Activated T-cell treated with anti-CD3 and anti-CD28 coated beads, Interleukin-2, amount 50 U/mL, for 4 hours (primary cell): Measurements from ENCODE around the gene SPRR2G. TPM values are rescaled to one million over a fixed set of nuclear protein-coding genes. Genes with fewer than 3 reads are reported as not detected.
"Not testable (repeated sequence)": the region's sequence is repeated elsewhere in the genome, so short reads cannot be mapped to it uniquely, and the experiment has no call there.

Source experiments
- ATAC-seq, 2 donors: fragments of 200-7000 bp; cut with Tn5 transposase; one replicate each; pipeline ENCODE4 v1.10.0; 2021
- DNase-seq: peaks from one replicate; pipeline ENCODE4 v3.0.0-alpha.2; 2020
- H3K27me3 Mint-ChIP-seq: one replicate; pipeline ENCODE4 v1.8.0; 2021; ENCODE audit warnings: low read depth, mixed read lengths
- H3K36me3 Mint-ChIP-seq: one replicate; pipeline ENCODE4 v1.8.0; 2022; ENCODE audit warnings: mixed read lengths; ENCODE audit not compliant: insufficient read depth
- H3K4me1 Mint-ChIP-seq: one replicate; pipeline ENCODE4 v1.8.0; 2021; ENCODE audit warnings: low read depth, mixed read lengths
- H3K4me3 Mint-ChIP-seq: one replicate; pipeline ENCODE4 v1.8.0; 2021; ENCODE audit warnings: mild to moderate bottlenecking, moderate library complexity, mixed read lengths
- H3K9me3 Mint-ChIP-seq: one replicate; pipeline ENCODE4 v1.8.0; 2021; ENCODE audit warnings: mixed read lengths
- total RNA-seq, 3 donors: library from RNA; stranded (reverse); gene quantifications; one replicate each; pipeline ENCODE4 v1.2.1, GENCODE V29; 2021

The SPRR2G gene
- total RNA-seq, 3 donors from 2014 or later = not detected

GRCh38 chr1:153133267-153133666 lies 17.4 kb downstream of the SPRR2G start:
- Mint-ChIP-seq H3K27me3 (peaks cover 66% of the 10 kb centered on the region), H3K36me3 (no peaks in the 10 kb centered on the region)
- ATAC-seq = no peak

GRCh38 chr1:153128688-153129087 lies 22.0 kb downstream of the SPRR2G start:
- not testable (repeated sequence) for DNase-seq, H3K4me1 Mint-ChIP-seq, H3K4me3 Mint-ChIP-seq, H3K36me3 Mint-ChIP-seq, ATAC-seq
- peaks cover 16% of the 10 kb centered on the region for H3K9me3 Mint-ChIP-seq
- H3K27me3 Mint-ChIP-seq = peaks cover 37% of the 10 kb centered on the region

More at GRCh38 chr1:153133267-153133666, 17.4 kb downstream of the SPRR2G start:
- Mint-ChIP-seq H3K4me3 (no peak overlapping the region), H3K4me1 (no peaks in the 10 kb centered on the region), H3K9me3 (no peaks in the 10 kb centered on the region)
- DNase-seq = no peak

GRCh38 chr1:153127296-153127695 lies 23.4 kb downstream of the SPRR2G start:
- peaks cover 25% of the 10 kb centered on the region for H3K27me3 Mint-ChIP-seq
- ATAC-seq = no peak
- H3K4me1 Mint-ChIP-seq = no peaks in the 10 kb centered on the region
- no peak overlapping the region for H3K4me3 Mint-ChIP-seq
- DNase-seq = no peak
- no peaks in the 10 kb centered on the region for H3K36me3 Mint-ChIP-seq
- H3K9me3 Mint-ChIP-seq = peaks cover 16% of the 10 kb centered on the region

- peaks cover 16% of the 10 kb centered on the region for H3K9me3 Mint-ChIP-seq
- no peak for DNase-seq
- no peaks in the 10 kb centered on the region for H3K36me3 Mint-ChIP-seq
- H3K4me3 Mint-ChIP-seq = no peak overlapping the region
- no peak for ATAC-seq
- no peaks in the 10 kb centered on the region for H3K4me1 Mint-ChIP-seq
- H3K27me3 Mint-ChIP-seq = peaks cover 17% of the 10 kb centered on the region
Observed at GRCh38 chr1:153125536-153125935, 25.2 kb downstream of the SPRR2G start.

GRCh38 chr1:153123793-153124192 lies 26.9 kb downstream of the SPRR2G start:
- H3K27me3 Mint-ChIP-seq = peaks cover 13% of the 10 kb centered on the region
- DNase-seq, H3K36me3 Mint-ChIP-seq, H3K4me1 Mint-ChIP-seq, ATAC-seq, H3K4me3 Mint-ChIP-seq: not testable (repeated sequence)
- peaks cover 16% of the 10 kb centered on the region for H3K9me3 Mint-ChIP-seq

GRCh38 chr1:153122831-153123421 lies 27.8 kb downstream of the SPRR2G start:
- DNase-seq (no peak), ATAC-seq (no peak)
- Mint-ChIP-seq H3K4me1 (no peaks in the 10 kb centered on the region), H3K4me3 (no peak overlapping the region), H3K27me3 (peaks cover 13% of the 10 kb centered on the region), H3K9me3 (peaks cover 16% of the 10 kb centered on the region), H3K36me3 (no peaks in the 10 kb centered on the region)

- ATAC-seq (no peak), DNase-seq (no peak)
- Mint-ChIP-seq H3K36me3 (no peaks in the 10 kb centered on the region), H3K9me3 (peaks cover 16% of the 10 kb centered on the region), H3K4me1 (no peaks in the 10 kb centered on the region), H3K27me3 (peaks cover 18% of the 10 kb centered on the region), H3K4me3 (no peak overlapping the region)
Observed at GRCh38 chr1:153120945-153121344, 29.7 kb downstream of the SPRR2G start.

GRCh38 chr1:153119491-153119971 lies 31.2 kb downstream of the SPRR2G start:
- Mint-ChIP-seq H3K9me3 (peaks cover 2% of the 10 kb centered on the region), H3K27me3 (peaks cover 23% of the 10 kb centered on the region), H3K4me3 (no peak overlapping the region), H3K36me3 (no peaks in the 10 kb centered on the region), H3K4me1 (no peaks in the 10 kb centered on the region)
- no peak for DNase-seq
- no peak for ATAC-seq

GRCh38 chr1:153115264-153115663 lies 35.4 kb downstream of the SPRR2G start:
- ATAC-seq, H3K4me3 Mint-ChIP-seq, H3K36me3 Mint-ChIP-seq, H3K4me1 Mint-ChIP-seq, DNase-seq, H3K9me3 Mint-ChIP-seq: not testable (repeated sequence)
- peaks cover 23% of the 10 kb centered on the region for H3K27me3 Mint-ChIP-seq

- Mint-ChIP-seq H3K9me3 (no peaks in the 10 kb centered on the region), H3K27me3 (peaks cover 19% of the 10 kb centered on the region), H3K4me1 (no peaks in the 10 kb centered on the region), H3K4me3 (no peak within 1 kb of the TSS), H3K36me3 (no peaks in the 10 kb centered on the region)
- ATAC-seq (no peak), DNase-seq (no peak)
Observed at GRCh38 chr1:153113416-153113815, 37.3 kb downstream of the SPRR2G start, which contains the start of gene SPRR2F. SPRR2F (minus strand) TSS chr1:153113516; CDS start chr1:153112733, 783 bp downstream.

- not testable (repeated sequence) for H3K4me3 Mint-ChIP-seq, H3K36me3 Mint-ChIP-seq, H3K9me3 Mint-ChIP-seq, H3K4me1 Mint-ChIP-seq, ATAC-seq, DNase-seq
- H3K27me3 Mint-ChIP-seq = peaks cover 22% of the 10 kb centered on the region
Observed at GRCh38 chr1:153112454-153112853, 38.2 kb downstream of the SPRR2G start.

- H3K4me3 Mint-ChIP-seq = no peak overlapping the region
- H3K9me3 Mint-ChIP-seq = peaks cover 4% of the 10 kb centered on the region
- no peak for DNase-seq
- no peaks in the 10 kb centered on the region for H3K36me3 Mint-ChIP-seq
- H3K4me1 Mint-ChIP-seq = no peaks in the 10 kb centered on the region
- no peak for ATAC-seq
- peaks cover 15% of the 10 kb centered on the region for H3K27me3 Mint-ChIP-seq
Observed at GRCh38 chr1:153100245-153100644, 50.4 kb downstream of the SPRR2G start.

Other genes with a start within 250 kb of the SPRR2G start
- not detected for gene IVL, start 242.3 kb downstream of the SPRR2G start, total RNA-seq
- not detected for gene SPRR5, start 203.7 kb downstream of the SPRR2G start, total RNA-seq
- gene SPRR4, start 180.2 kb downstream of the SPRR2G start, total RNA-seq = not detected
- gene SPRR1A, start 166.8 kb downstream of the SPRR2G start, total RNA-seq = not detected
- not detected for gene SPRR3, start 149.1 kb downstream of the SPRR2G start, total RNA-seq
- not detected for gene SPRR1B, start 119.7 kb downstream of the SPRR2G start, total RNA-seq
- gene SPRR2D, start 109.8 kb downstream of the SPRR2G start, total RNA-seq = not detected
- gene SPRR2A, start 93.4 kb downstream of the SPRR2G start, total RNA-seq = not detected
- gene SPRR2B, start 79.3 kb downstream of the SPRR2G start, total RNA-seq = not detected
- gene SPRR2E, start 56.4 kb downstream of the SPRR2G start, total RNA-seq = not detected
- gene SPRR2F, start 37.4 kb downstream of the SPRR2G start, total RNA-seq = not detected
- not detected for gene LELP1, start 52.5 kb upstream of the SPRR2G start, total RNA-seq
- gene PRR9, start 66.7 kb upstream of the SPRR2G start, total RNA-seq = not detected
- not detected for gene LORICRIN, start 108.8 kb upstream of the SPRR2G start, total RNA-seq
- gene PGLYRP3, start 162.1 kb upstream of the SPRR2G start, total RNA-seq = not detected
- not detected for gene PGLYRP4, start 198.0 kb upstream of the SPRR2G start, total RNA-seq
- gene S100A9, start 207.0 kb upstream of the SPRR2G start, total RNA-seq = under 1 TPM in 1 of 3 donors, not detected in 2; 0.38 TPM
- not detected for gene S100A12, start 224.7 kb upstream of the SPRR2G start, total RNA-seq
- not detected for gene S100A8, start 240.2 kb upstream of the SPRR2G start, total RNA-seq